WI38 (cell line): ENCODE data around the gene RITA1.

Experiments
- H3K4me3 ChIP-seq: 2 replicates; pipeline ENCODE4 v1.5.1; 2011; ENCODE audit warnings: low read depth, mild to moderate bottlenecking, control low read depth, low read length
- TF ChIP-seq, protein P1 (sequence below): IDR thresholded peaks from 2 replicates; pipeline ENCODE4 v1.5.1; 2012; ENCODE audit warnings: low read depth, mild to moderate bottlenecking, control low read depth, low read length

The RITA1 gene

GRCh38 chr12:113190761-113191160, 5.2 kb downstream of the RITA1 start:
- no peak overlapping the region for H3K4me3 ChIP-seq
- TF ChIP-seq, protein P1, sequence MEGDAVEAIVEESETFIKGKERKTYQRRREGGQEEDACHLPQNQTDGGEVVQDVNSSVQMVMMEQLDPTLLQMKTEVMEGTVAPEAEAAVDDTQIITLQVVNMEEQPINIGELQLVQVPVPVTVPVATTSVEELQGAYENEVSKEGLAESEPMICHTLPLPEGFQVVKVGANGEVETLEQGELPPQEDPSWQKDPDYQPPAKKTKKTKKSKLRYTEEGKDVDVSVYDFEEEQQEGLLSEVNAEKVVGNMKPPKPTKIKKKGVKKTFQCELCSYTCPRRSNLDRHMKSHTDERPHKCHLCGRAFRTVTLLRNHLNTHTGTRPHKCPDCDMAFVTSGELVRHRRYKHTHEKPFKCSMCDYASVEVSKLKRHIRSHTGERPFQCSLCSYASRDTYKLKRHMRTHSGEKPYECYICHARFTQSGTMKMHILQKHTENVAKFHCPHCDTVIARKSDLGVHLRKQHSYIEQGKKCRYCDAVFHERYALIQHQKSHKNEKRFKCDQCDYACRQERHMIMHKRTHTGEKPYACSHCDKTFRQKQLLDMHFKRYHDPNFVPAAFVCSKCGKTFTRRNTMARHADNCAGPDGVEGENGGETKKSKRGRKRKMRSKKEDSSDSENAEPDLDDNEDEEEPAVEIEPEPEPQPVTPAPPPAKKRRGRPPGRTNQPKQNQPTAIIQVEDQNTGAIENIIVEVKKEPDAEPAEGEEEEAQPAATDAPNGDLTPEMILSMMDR, result no peak

GRCh38 chr12:113191227-113191626, 5.7 kb downstream of the RITA1 start:
- TF ChIP-seq, protein P1, result no peak
- no peak overlapping the region for H3K4me3 ChIP-seq

DNA sequence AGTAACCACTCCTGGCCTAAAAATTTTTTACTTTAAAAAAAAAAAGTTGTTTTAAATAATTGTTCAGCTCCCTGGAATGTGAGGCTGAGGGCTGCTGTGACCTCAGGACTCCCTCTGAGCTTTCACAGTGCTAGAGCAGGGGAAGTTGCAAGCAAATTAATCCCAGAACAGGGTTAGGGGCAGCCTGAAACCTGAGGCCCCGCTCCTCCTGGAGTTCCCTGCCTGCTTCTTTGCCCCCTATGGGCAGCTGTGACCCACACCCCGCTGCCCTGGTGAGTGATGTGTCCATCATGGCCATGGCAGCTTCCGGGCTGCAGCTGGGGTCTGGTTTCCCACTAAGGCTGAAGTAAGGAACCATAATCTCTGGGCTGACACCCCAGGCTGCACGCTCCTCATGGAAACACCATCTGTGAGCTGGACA, 9.5 kb downstream of the RITA1 start:
- H3K4me3 ChIP-seq, result no peak overlapping the region
- TF ChIP-seq, protein P1, result no peak

DNA sequence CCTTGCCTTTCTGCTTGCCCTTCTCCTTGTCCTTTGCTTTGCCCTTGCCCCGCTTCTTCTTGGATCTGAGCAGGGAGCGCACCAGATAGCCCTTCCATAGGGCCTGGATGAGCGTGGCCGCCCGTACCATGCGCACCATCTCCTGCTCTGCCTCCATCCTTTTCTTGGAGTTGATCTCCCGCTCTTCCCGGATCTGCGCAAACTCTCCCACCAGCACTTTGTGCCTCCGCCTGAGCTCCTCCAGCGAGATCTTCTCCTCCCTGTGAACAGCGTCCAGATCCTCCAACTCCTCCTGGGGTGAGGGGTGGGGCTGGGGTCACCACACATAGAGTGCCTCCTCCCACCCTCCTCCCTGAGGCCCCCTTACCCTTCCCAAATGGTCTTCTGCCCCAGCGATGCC, 10.1 kb downstream of the RITA1 start:
- H3K4me3 ChIP-seq, result no peak overlapping the region
- TF ChIP-seq, protein P1, result no peak

DNA sequence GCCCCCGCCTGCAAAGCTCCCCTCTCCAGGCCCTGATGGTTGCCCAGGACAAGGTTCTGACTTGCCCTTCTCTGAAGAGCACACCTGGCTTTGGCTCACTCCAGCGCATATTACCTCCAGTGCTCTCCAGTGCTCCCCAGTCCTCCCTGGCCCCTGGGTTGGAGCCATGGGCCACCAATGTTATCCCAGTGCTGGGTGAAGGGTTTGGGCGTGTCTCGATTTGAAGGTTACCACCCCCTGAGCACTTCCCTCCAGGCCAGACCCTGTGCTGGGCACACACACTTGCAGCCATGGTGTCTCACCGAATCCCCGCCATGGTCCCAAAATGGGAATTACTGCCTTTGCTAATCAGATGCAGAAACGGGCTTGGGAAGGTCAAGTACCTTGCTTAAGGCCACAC, 11.1 kb downstream of the RITA1 start:
- TF ChIP-seq, protein P1, result no peak
- no peak overlapping the region for H3K4me3 ChIP-seq

- TF ChIP-seq, protein P1, result peak; percentile 77
- no peak overlapping the region for H3K4me3 ChIP-seq
Measured at GRCh38 chr12:113196990-113197389, 11.5 kb downstream of the RITA1 start.

DNA sequence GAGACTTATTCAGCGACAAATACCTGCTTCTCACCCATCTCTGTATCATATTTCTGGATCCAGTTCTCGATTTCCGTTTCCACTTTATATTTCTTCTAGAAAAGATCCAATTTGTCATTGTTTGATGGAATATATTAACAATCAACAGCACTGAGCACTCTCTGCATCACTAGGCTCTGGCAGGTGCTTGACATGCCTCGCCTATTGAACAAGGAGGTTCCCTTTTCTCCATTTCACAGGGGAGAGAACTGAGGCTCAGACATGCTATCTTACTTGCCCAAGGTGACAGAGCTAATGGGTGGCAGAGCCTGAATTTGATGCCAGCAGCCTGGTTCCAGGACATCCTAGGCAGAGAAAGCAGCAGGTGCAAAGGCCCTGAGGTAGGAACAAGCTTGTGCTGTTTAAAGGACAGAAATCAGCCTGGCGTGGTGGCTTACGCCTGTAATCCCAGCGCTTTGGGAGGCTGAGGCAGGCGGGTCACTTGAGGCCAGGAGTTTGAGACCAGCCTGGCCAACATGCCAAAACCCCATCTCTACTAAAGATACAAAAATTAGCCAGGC, 12.1 kb downstream of the RITA1 start:
- TF ChIP-seq, protein P1, result no peak
- H3K4me3 ChIP-seq, result no peak overlapping the region
